Gastrocnemius medialis (tissue), 4 donors: ENCODE measurements around the gene RBM19. TPM values are rescaled to one million over a fixed set of nuclear protein-coding genes. Genes with fewer than 3 reads are reported as not detected.

Experiments
- ATAC-seq, 2 donors: fragments of 150-250 bp; one replicate each; pipeline ENCODE4 v1.9.1; 2016
- DNase-seq, 2 donors: peaks; one replicate each; pipeline ENCODE4 v3.0.0-alpha.2; 2019
- H3K27ac ChIP-seq, 4 donors: fragments of 200-600 bp; sonication (generic); 1 replicate in 1 of 4; 2 replicates in 3 of 4; pipeline ENCODE4 v1.5.1; 2016 to 2018; ENCODE audit warnings: mild to moderate bottlenecking in 2 of 4, moderate library complexity in 1 of 4
- H3K27me3 ChIP-seq, 3 donors: fragments of 200-600 bp; sonication (generic) in 2 of 3; 1 replicate in 1 of 3; 2 replicates in 2 of 3; pipeline versions ENCODE4 v1.5.1 to v1.6.0; 2016 to 2019; ENCODE audit warnings: mild to moderate bottlenecking in 1 of 3, moderate library complexity in 1 of 3
- H3K36me3 ChIP-seq, 2 donors: fragments of 200-600 bp; sonication (generic) in 1 of 2; one replicate each; pipeline ENCODE4 v1.5.1; 2017 to 2018
- H3K4me1 ChIP-seq, 2 donors: fragments of 200-600 bp; sonication (generic) in 1 of 2; one replicate each; pipeline ENCODE4 v1.5.1; 2016 to 2017; ENCODE audit warnings: mild to moderate bottlenecking in 2 of 2
- H3K4me3 ChIP-seq, 4 donors: fragments of 200-600 bp; sonication (generic) in 3 of 4; 1 replicate in 1 of 4; 2 replicates in 3 of 4; pipeline ENCODE4 v1.5.1; 2016 to 2019; ENCODE audit warnings: mild to moderate bottlenecking in 2 of 4
- H3K9me3 ChIP-seq, 3 donors: fragments of 200-600 bp; sonication (generic) in 2 of 3; 1 replicate in 1 of 3; 2 replicates in 2 of 3; pipeline ENCODE4 v1.5.1; 2016 to 2019
- CTCF ChIP-seq, 5 experiments: fragments of 450-650 bp in 3 of 5; fragments of 200-600 bp in 2 of 5; sonication (generic) in 2 of 5; IDR thresholded peaks in 4 of 5; conservative IDR thresholded peaks in 1 of 5; 1 replicate in 4 of 5; 2 replicates in 1 of 5; pipeline ENCODE4 v1.5.1; 2016 to 2019; ENCODE audit warnings: antibody characterized with exemption in 5 of 5, mild to moderate bottlenecking in 3 of 5, moderate library complexity in 3 of 5
- POLR2A ChIP-seq, 2 donors: fragments of 450-650 bp; IDR thresholded peaks; one replicate each; pipeline ENCODE4 v1.6.1; 2017; ENCODE audit warnings: antibody characterized with exemption in 2 of 2, mild to moderate bottlenecking in 2 of 2, moderate library complexity in 2 of 2
- in situ Hi-C, 4 donors: fragments of 200-750 bp; cut with MboI; loops; one replicate each; pipeline versions ENCODE4 v1.15.0 to v1.8.0; 2017; ENCODE audit warnings: low sequenced_read_pairs in 4 of 4
- intact Hi-C: fragments of 100-400 bp; cut with DNase I; formaldehyde crosslinking; loops from one replicate; pipeline ENCODE4 v1.15.1; 2023; ENCODE audit warnings: low total_unique reads
- total RNA-seq, 4 donors: library from RNA; depleted of rRNA; stranded (reverse); fragments of >200 nt; gene quantifications; one replicate each; pipeline versions ENCODE4 v1.1.0 to v1.2.3, GENCODE V29; 2016

The RBM19 gene
- total RNA-seq, 4 donors from 2014 or later, result 21.2 to 28.3 (median 26.8) TPM

DNA sequence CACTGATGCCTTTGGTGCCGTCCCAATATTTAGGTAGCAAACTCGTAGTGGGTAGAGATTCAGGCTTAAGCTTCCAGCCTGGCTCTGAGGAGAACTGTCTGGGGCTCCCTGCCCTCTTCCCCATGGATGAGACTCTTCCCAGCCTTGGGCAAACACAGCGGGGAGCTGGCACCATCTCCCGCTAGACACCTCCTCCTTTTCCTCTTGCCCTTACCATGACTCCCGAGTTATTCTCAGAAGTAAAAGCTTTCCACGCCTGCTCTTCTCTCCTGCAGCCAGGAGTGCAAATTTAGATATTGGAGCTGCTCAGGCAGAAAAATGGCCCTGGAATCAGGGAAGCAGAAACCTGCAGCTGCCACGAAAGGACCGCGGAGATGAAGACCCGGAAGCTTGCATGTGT, 45.6 kb upstream of the RBM19 start:
- ATAC-seq (no peak), DNase-seq (no peak)
- intact Hi-C loops, result no loop called here
- H3K9me3 ChIP-seq, result no peaks in the 10 kb centered on the region
- in situ Hi-C loops, result no loop called here
- no peak overlapping the region for H3K4me3 ChIP-seq
- H3K27me3 ChIP-seq, result peaks cover 7 to 13% (median 12%) of the 10 kb centered on the region in 3 donors
- H3K4me1 ChIP-seq, result no peaks in the 10 kb centered on the region
- no peaks in the 10 kb centered on the region for H3K36me3 ChIP-seq
- TF ChIP-seq POLR2A (IDR thresholded peaks at IDR 0.05), result no peak
- TF ChIP-seq CTCF (IDR thresholded peaks at IDR 0.05 in 4 of 5, conservative IDR thresholded peaks at IDR 0.05 in 1 of 5), result no peak
- H3K27ac ChIP-seq, result no peak overlapping the region

- intact Hi-C loops, result no loop called here
- no peak for TF ChIP-seq POLR2A (IDR thresholded peaks at IDR 0.05)
- TF ChIP-seq CTCF (IDR thresholded peaks at IDR 0.05 in 4 of 5, conservative IDR thresholded peaks at IDR 0.05 in 1 of 5), result no peak
- in situ Hi-C loops, result no loop called here
- Histone ChIP-seq H3K36me3 (no peaks in the 10 kb centered on the region), H3K4me1 (no peaks in the 10 kb centered on the region), H3K27ac (no peak overlapping the region), H3K9me3 (no peaks in the 10 kb centered on the region), H3K27me3 (peaks cover 7 to 20% (median 14%) of the 10 kb centered on the region in 3 donors), H3K4me3 (no peak overlapping the region)
- DNase-seq, result no peak
- no peak for ATAC-seq
These were observed 40.6 kb upstream of the RBM19 start for GRCh38 chr12:114006482-114007425.

GRCh38 chr12:114004402-114004801, 38.3 kb upstream of the RBM19 start:
- intact Hi-C loops, result no loop called here
- Histone ChIP-seq H3K4me1 (no peaks in the 10 kb centered on the region), H3K9me3 (no peaks in the 10 kb centered on the region), H3K27ac (no peak overlapping the region), H3K36me3 (no peaks in the 10 kb centered on the region), H3K27me3 (peaks cover 0 to 16% (median 7%) of the 10 kb centered on the region in 3 donors), H3K4me3 (no peak overlapping the region)
- in situ Hi-C loops, result no loop called here
- DNase-seq (no peak), ATAC-seq (no peak)
- no peak for TF ChIP-seq POLR2A (IDR thresholded peaks at IDR 0.05)
- no peak for TF ChIP-seq CTCF (IDR thresholded peaks at IDR 0.05 in 4 of 5, conservative IDR thresholded peaks at IDR 0.05 in 1 of 5)

GRCh38 chr12:114003286-114003685, 37.2 kb upstream of the RBM19 start:
- Histone ChIP-seq H3K9me3 (no peaks in the 10 kb centered on the region), H3K4me1 (no peaks in the 10 kb centered on the region), H3K27ac (no peak overlapping the region), H3K36me3 (no peaks in the 10 kb centered on the region), H3K27me3 (peaks cover 0 to 12% (median 7%) of the 10 kb centered on the region in 3 donors), H3K4me3 (no peak overlapping the region)
- in situ Hi-C loops (no loop called here), intact Hi-C loops (no loop called here)
- no peak for DNase-seq
- ATAC-seq, result no peak
- TF ChIP-seq CTCF (IDR thresholded peaks at IDR 0.05 in 4 of 5, conservative IDR thresholded peaks at IDR 0.05 in 1 of 5) (no peak), POLR2A (IDR thresholded peaks at IDR 0.05) (no peak)
